Skin of body (tissue), 2 donors: ENCODE results near the gene TMEM203. TPM values are rescaled to one million over a fixed set of nuclear protein-coding genes. Genes with fewer than 3 reads are reported as not detected.

Source experiments
- DNase-seq: peaks from one replicate; lab custom pipeline; 2025; lab: John Stamatoyannopoulos, UW
- total RNA-seq: library from RNA; depleted of rRNA; stranded (reverse); fragments of >200 nt; gene quantifications from one replicate; pipeline ENCODE4 v1.2.3, GENCODE V29; 2014

Gene TMEM203
- total RNA-seq, 1 donor from 2014 or later = 19.5 TPM

- no peak for DNase-seq
Measured at GRCh38 chr9:137182836-137183235, 22.6 kb downstream of the TMEM203 start.

GRCh38 chr9:137181680-137182079 is 23.8 kb downstream of the TMEM203 start:
- DNase-seq = no peak

- no peak for DNase-seq
Measured at GRCh38 chr9:137180491-137180890, 25.0 kb downstream of the TMEM203 start.

GRCh38 chr9:137179761-137180160 is 25.7 kb downstream of the TMEM203 start:
- DNase-seq = no peak

- DNase-seq = no peak
Measured at GRCh38 chr9:137178939-137179630, 26.4 kb downstream of the TMEM203 start.

GRCh38 chr9:137178201-137178938 is 27.1 kb downstream of the TMEM203 start:
- DNase-seq = no peak

GRCh38 chr9:137176302-137177182 is 28.9 kb downstream of the TMEM203 start:
- no peak for DNase-seq

GRCh38 chr9:137175345-137175961 is 30.0 kb downstream of the TMEM203 start:
- DNase-seq = no peak

- DNase-seq = no peak
Measured at GRCh38 chr9:137174722-137175293, 30.6 kb downstream of the TMEM203 start.

GRCh38 chr9:137173796-137174664 is 31.4 kb downstream of the TMEM203 start:
- no peak for DNase-seq

- no peak for DNase-seq
Measured at GRCh38 chr9:137172901-137173795, 32.3 kb downstream of the TMEM203 start.

GRCh38 chr9:137171149-137171900 is 34.1 kb downstream of the TMEM203 start:
- DNase-seq = no peak

GRCh38 chr9:137170486-137171148 is 34.8 kb downstream of the TMEM203 start:
- DNase-seq = no peak

- no peak for DNase-seq
Measured at GRCh38 chr9:137169896-137170358, 35.5 kb downstream of the TMEM203 start, which contains the start of gene LRRC26. LRRC26 (minus strand) TSS chr9:137170051; CDS start chr9:137169943, 108 bp downstream.

GRCh38 chr9:137168904-137169856 is 36.3 kb downstream of the TMEM203 start:
- DNase-seq = no peak

- no peak for DNase-seq
Measured at GRCh38 chr9:137168573-137168903, 36.9 kb downstream of the TMEM203 start.
